HCT116 (cell line): ENCODE results near the gene SLCO2A1. TPM values are rescaled to one million over a fixed set of nuclear protein-coding genes. Genes with fewer than 3 reads are reported as not detected.

Source experiments
- ATAC-seq: fragments of 200-7000 bp; cut with Tn5 transposase; 2 replicates; pipeline ENCODE4 v1.9.1; 2020; ENCODE audit warnings: mild to moderate bottlenecking, moderate library complexity
- BruUV-seq: library from RNA; stranded (reverse); fragments of 400-500 nt; replicated peaks from 2 replicates; lab custom pipeline; 2021; lab: Mats Ljungman, UMichigan
- CTCF ChIA-PET: fragments of 300-600 bp; sonication (Branson Sonifier 250); formaldehyde crosslinking; loops from one replicate; lab custom pipeline; 2021; ENCODE audit warnings: antibody characterized with exemption; lab: Charles Lee
- POLR2A ChIA-PET: fragments of 300-600, 350-600 bp; sonication (Branson Sonifier 250); formaldehyde crosslinking; loops from one replicate; lab custom pipeline; 2021; ENCODE audit warnings: antibody characterized with exemption; lab: Charles Lee
- RAD21 ChIA-PET, 2 experiments: fragments of 300-600 bp; sonication (Branson Sonifier 250); formaldehyde crosslinking; loops; one replicate each; lab custom pipeline; 2023; ENCODE audit warnings: low total read pairs in 2 of 2; ENCODE audit not compliant: uncharacterized antibody in 2 of 2, unreplicated experiment in 2 of 2, low non-redundant PET in 1 of 2; lab: Charles Lee
- DNase-seq: peaks from one replicate; pipeline ENCODE4 v3.0.0-alpha.2; 2010; ENCODE audit warnings: low read depth, low spot score
- H2AFZ ChIP-seq: fragments of 200-600 bp; shearing (Covaris generic), sonication (generic); 2 replicates; pipeline ENCODE4 v1.6.1; 2017; ENCODE audit warnings: low read depth, mixed run types, mixed read lengths, antibody characterized with exemption, low read length; ENCODE audit not compliant: poor library complexity, severe bottlenecking
- H3K27ac ChIP-seq: 2 replicates; pipeline ENCODE4 v1.5.1; 2012; ENCODE audit warnings: low read depth, low read length
- H3K27me3 ChIP-seq: fragments of 200-600 bp; sonication (generic); 2 replicates; pipeline ENCODE4 v1.6.1; 2016; ENCODE audit warnings: mixed run types, low read length, mixed read lengths; ENCODE audit not compliant: insufficient read depth
- H3K36me3 ChIP-seq, 2 experiments: fragments of 200-500 bp in 1 of 2; fragments of 200-600 bp in 1 of 2; sonication (Bioruptor generic) in 1 of 2; sonication (generic) in 1 of 2; 2 replicates each; pipeline versions ENCODE4 v1.5.1 to v1.6.1; 2014 to 2016; ENCODE audit warnings: low read length in 2 of 2, inconsistent platforms in 1 of 2, mixed read lengths in 1 of 2, mixed run types in 1 of 2; ENCODE audit not compliant: insufficient read depth in 2 of 2, control insufficient read depth in 1 of 2
- H3K4me1 ChIP-seq, 2 experiments: fragments of 200-600 bp in 1 of 2; sonication (generic) in 1 of 2; 2 replicates each; pipeline versions ENCODE4 v1.5.1 to v1.6.1; 2012 to 2017; ENCODE audit warnings: low read length in 2 of 2, inconsistent platforms in 1 of 2, mild to moderate bottlenecking in 1 of 2, mixed read lengths in 1 of 2, mixed run types in 1 of 2, moderate library complexity in 1 of 2; ENCODE audit not compliant: insufficient read depth in 2 of 2, control insufficient read depth in 1 of 2
- H3K4me2 ChIP-seq: fragments of 200-600 bp; sonication (generic); 2 replicates; pipeline ENCODE4 v1.6.1; 2017; ENCODE audit warnings: mixed run types, low read length, mixed read lengths
- H3K4me3 ChIP-seq, 2 experiments: fragments of 200-600 bp in 1 of 2; sonication (generic) in 1 of 2; replicated peaks in 1 of 2; 2 replicates each; pipeline ENCODE4 v1.5.1; 2011 to 2016; ENCODE audit warnings: low read length in 2 of 2, control low read depth in 1 of 2, low read depth in 1 of 2, mild to moderate bottlenecking in 1 of 2, mixed read lengths in 1 of 2, mixed run types in 1 of 2
- H3K79me2 ChIP-seq: fragments of 200-600 bp; sonication (generic); 2 replicates; pipeline ENCODE4 v1.6.1; 2017; ENCODE audit warnings: mild to moderate bottlenecking, mixed run types, low read length, moderate library complexity, mixed read lengths; ENCODE audit not compliant: insufficient read depth
- H3K9ac ChIP-seq: fragments of 200-600 bp; sonication (generic); 2 replicates; pipeline ENCODE4 v1.6.1; 2016; ENCODE audit warnings: low read length, mixed read lengths
- H3K9me2 ChIP-seq: fragments of 200-600 bp; sonication (generic), shearing (Covaris generic); 2 replicates; pipeline ENCODE4 v1.6.1; 2017; ENCODE audit warnings: mixed run types, mild to moderate bottlenecking, moderate library complexity; ENCODE audit not compliant: insufficient read depth
- H3K9me3 ChIP-seq, 2 experiments: fragments of 200-500 bp in 1 of 2; fragments of 200-600 bp in 1 of 2; sonication (Bioruptor generic) in 1 of 2; sonication (generic) in 1 of 2; 2 replicates each; pipeline ENCODE4 v1.6.1; 2014 to 2017; ENCODE audit warnings: low read length in 2 of 2, mixed read lengths in 2 of 2, inconsistent platforms in 1 of 2, low read depth in 1 of 2, mild to moderate bottlenecking in 1 of 2, mixed run types in 1 of 2, moderate library complexity in 1 of 2; ENCODE audit not compliant: control insufficient read depth in 1 of 2, insufficient read depth in 1 of 2
- H4K20me1 ChIP-seq: fragments of 200-600 bp; sonication (generic), shearing (Covaris generic); 2 replicates; pipeline ENCODE4 v1.6.1; 2017; ENCODE audit warnings: mixed run types, mild to moderate bottlenecking, moderate library complexity; ENCODE audit not compliant: insufficient read depth
- CBX3 ChIP-seq: IDR thresholded peaks from 2 replicates; pipeline ENCODE4 v1.6.1; 2012; ENCODE audit warnings: low read depth
- FOSL1 ChIP-seq: IDR thresholded peaks from 2 replicates; pipeline ENCODE4 v1.6.1; 2012; ENCODE audit warnings: low read depth
- POLR2A ChIP-seq: IDR thresholded peaks from 2 replicates; pipeline ENCODE4 v1.7.0; 2011; ENCODE audit warnings: borderline replicate concordance; ENCODE audit not compliant: insufficient read depth, insufficient read length; ENCODE audit errors: extremely low read depth
- POLR2AphosphoS5 ChIP-seq: IDR thresholded peaks from 2 replicates; pipeline ENCODE4 v1.6.1; 2011; ENCODE audit warnings: mild to moderate bottlenecking, low read depth, low read length, moderate library complexity
- SIN3A ChIP-seq: IDR thresholded peaks from 2 replicates; pipeline ENCODE4 v1.6.1; 2012; ENCODE audit warnings: low read depth
- intact Hi-C: fragments of 100-400 bp; cut with micrococcal nuclease; formaldehyde crosslinking; loops from 2 replicates; pipeline ENCODE4 v1.10.0; 2022
- total RNA-seq: library from RNA; stranded (reverse); gene quantifications from one replicate; pipeline ENCODE4 v1.2.1, GENCODE V29; 2021; ENCODE audit not compliant: unreplicated experiment
- TF ChIP-seq, protein P1 (sequence below): IDR thresholded peaks from 2 replicates; pipeline ENCODE4 v1.6.1; 2011; ENCODE audit warnings: mild to moderate bottlenecking, low read length, moderate library complexity; ENCODE audit not compliant: insufficient replicate concordance; ENCODE audit errors: extremely low read depth

SLCO2A1 gene
- total RNA-seq, 1 experiment from 2014 or later = 0.52 TPM

DNA sequence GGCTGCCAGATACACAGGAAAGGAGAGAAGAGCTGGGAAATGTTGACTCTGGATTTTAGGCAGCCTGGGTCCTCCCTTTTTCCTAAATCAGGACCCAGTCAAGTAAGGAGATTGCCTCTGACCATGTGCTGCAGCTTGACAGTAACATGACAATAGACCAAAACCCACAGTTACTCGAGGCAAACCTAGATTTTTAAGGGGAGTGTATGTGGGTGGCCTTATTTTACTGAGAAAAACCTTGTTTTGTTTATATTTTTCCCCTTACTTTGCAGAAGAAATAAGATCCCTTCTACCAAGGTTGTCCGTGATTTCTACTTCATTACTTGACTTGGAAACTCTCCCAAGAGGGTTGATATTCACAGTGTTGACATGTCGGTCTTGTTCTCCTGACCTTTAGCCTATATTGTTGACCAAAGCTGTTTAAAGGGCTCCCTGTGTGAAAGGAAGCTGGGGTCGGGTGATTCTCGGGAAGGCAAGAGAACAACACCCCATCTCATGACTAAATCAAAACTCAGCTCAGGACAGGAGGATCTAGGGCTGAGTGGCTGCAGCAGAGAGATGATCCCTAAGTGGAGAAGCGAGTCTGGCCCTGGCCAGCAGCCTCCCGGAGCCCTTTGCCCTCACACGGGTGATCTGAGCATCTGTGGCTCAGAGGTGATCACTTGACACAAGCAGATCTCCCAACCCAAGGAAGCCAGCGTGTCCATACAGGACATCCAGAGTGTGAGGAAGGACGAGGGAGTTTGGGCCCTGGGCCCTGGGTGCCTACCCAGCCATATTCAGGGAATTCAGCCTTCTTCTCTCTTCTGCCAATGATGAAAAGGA lies 31.0 kb upstream of the SLCO2A1 start:
- Histone ChIP-seq H2AFZ (no peak overlapping the region), H3K36me3 (no peaks in the 10 kb centered on the region), H3K9ac (no peak overlapping the region), H3K27me3 (no peaks in the 10 kb centered on the region), H3K79me2 (no peaks in the 10 kb centered on the region), H3K4me2 (no peak overlapping the region), H3K9me2 (no peaks in the 10 kb centered on the region), H3K4me3 (no peak overlapping the region), H4K20me1 (no peaks in the 10 kb centered on the region), H3K9me3 (no peaks in the 10 kb centered on the region), H3K27ac (no peak overlapping the region), H3K4me1 (peaks cover 0 to 7% of the 10 kb centered on the region in 2 experiments; a peak in 2 of 4 replicates)
- BruUV-seq = no TSS peak
- DNase-seq (no peak), ATAC-seq (no peak)
- CTCF ChIA-PET = interaction anchor here (1.4 kb wide), 1 partner anchor 1330 kb away, joined by 3 read pairs; no protein-coding TSS in a partner anchor
- no peak for TF ChIP-seq POLR2AphosphoS5
- no peak for TF ChIP-seq POLR2A
- TF ChIP-seq CBX3 = no peak
- no peak for TF ChIP-seq FOSL1
- no peak for TF ChIP-seq SIN3A
- TF ChIP-seq, protein P1, sequence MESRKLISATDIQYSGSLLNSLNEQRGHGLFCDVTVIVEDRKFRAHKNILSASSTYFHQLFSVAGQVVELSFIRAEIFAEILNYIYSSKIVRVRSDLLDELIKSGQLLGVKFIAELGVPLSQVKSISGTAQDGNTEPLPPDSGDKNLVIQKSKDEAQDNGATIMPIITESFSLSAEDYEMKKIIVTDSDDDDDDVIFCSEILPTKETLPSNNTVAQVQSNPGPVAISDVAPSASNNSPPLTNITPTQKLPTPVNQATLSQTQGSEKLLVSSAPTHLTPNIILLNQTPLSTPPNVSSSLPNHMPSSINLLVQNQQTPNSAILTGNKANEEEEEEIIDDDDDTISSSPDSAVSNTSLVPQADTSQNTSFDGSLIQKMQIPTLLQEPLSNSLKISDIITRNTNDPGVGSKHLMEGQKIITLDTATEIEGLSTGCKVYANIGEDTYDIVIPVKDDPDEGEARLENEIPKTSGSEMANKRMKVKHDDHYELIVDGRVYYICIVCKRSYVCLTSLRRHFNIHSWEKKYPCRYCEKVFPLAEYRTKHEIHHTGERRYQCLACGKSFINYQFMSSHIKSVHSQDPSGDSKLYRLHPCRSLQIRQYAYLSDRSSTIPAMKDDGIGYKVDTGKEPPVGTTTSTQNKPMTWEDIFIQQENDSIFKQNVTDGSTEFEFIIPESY = no peak
- RAD21 ChIA-PET = no interaction called here
- POLR2A ChIA-PET = no interaction called here
- intact Hi-C loops = no loop called here
